GM12864 (cell line): ENCODE results near the gene CDH4.

ENCODE experiments used
- DNase-seq: peaks from one replicate; pipeline ENCODE4 v3.0.0-alpha.2; 2011; ENCODE audit warnings: low read depth
- H3K4me3 ChIP-seq: 2 replicates; pipeline ENCODE4 v1.5.1; 2011; ENCODE audit warnings: mild to moderate bottlenecking, low read depth, low read length, control low read depth
- TF ChIP-seq, protein P1 (sequence below): IDR thresholded peaks from 2 replicates; pipeline ENCODE4 v1.5.1; 2011; ENCODE audit warnings: low read depth, mild to moderate bottlenecking, moderate library complexity, low read length, control low read depth, inconsistent platforms; ENCODE audit errors: missing control alignments

The CDH4 gene

DNA sequence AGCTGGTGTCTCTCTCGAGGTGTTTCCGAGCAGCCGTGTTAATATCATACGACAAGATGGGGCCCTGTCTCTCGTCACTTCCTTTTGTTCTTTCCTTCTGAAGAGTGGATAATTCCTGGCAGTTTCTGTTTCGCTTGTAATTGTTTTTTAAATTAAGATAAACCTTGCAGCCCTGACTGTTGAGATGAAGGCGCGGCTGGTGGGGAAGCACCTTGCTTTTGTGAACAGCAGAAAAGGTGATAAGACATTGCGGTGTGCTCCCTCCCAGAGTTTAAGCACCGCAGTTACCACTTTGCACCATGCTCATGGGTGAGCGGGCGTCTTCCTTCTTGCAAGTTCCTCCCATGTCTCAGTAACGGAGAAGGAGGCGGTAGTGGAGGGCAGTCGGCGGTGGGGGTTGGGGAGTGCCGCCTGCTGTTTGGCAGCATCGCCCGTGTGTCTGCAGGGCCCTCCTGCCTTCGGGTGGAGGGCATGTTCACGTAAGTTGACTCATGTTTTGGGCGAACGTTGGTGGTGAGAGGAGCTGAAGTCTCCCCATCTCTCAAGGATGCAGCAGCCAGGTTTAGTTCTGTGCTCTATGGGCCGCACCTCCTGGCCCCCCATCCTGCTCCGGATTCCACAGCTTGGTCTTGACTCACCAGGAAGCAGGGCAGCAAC lies 467.8 kb downstream of the CDH4 start:
- TF ChIP-seq, protein P1, sequence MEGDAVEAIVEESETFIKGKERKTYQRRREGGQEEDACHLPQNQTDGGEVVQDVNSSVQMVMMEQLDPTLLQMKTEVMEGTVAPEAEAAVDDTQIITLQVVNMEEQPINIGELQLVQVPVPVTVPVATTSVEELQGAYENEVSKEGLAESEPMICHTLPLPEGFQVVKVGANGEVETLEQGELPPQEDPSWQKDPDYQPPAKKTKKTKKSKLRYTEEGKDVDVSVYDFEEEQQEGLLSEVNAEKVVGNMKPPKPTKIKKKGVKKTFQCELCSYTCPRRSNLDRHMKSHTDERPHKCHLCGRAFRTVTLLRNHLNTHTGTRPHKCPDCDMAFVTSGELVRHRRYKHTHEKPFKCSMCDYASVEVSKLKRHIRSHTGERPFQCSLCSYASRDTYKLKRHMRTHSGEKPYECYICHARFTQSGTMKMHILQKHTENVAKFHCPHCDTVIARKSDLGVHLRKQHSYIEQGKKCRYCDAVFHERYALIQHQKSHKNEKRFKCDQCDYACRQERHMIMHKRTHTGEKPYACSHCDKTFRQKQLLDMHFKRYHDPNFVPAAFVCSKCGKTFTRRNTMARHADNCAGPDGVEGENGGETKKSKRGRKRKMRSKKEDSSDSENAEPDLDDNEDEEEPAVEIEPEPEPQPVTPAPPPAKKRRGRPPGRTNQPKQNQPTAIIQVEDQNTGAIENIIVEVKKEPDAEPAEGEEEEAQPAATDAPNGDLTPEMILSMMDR = no peak
- H3K4me3 ChIP-seq = no peak overlapping the region
- no peak for DNase-seq

DNA sequence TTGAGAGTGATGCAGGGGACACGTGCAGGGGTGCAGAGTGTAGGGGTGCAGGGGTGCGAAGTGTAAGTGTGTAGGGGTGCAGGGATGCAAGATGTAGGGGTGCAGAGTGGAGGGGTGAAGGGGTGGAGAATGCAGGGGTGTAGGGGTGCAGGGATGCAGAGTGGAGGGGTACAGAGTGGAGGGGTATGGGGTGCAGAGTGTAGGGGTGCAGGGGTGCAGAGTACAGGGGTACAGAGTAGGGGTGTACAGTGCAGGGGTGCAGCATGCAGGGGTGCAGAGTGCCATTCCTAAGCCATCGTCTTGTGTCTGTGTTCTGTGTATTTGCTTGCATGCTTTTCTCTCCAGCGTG lies 468.3 kb downstream of the CDH4 start:
- no peak for DNase-seq
- no peak overlapping the region for H3K4me3 ChIP-seq
- TF ChIP-seq, protein P1 = no peak

DNA sequence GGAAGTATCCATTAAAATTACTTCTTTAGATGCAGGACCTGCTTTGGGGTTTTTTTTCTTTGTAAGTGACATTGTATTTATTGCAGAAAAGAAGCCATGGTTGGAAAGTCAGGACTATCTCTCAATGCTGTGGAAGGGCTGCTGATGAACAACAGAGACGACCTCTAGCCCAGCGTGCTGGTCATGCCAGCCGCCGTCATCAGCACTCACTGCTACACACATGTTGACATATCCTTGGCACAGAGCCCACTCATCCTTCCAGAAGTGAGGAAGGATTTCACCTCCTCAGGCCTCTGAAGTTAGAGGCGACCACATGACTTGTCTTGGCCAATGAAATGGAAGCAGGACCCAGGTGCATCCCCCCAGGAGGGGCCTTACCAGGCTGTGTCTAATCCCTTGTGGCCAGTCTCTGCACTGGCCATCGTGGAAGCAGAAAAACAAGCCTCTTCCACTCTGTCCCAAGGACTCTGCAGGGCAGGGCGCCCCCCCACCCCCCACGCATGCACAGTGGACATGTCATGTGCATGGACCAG lies 470.2 kb downstream of the CDH4 start:
- DNase-seq = no peak
- TF ChIP-seq, protein P1 = no peak
- H3K4me3 ChIP-seq = no peak overlapping the region

DNA sequence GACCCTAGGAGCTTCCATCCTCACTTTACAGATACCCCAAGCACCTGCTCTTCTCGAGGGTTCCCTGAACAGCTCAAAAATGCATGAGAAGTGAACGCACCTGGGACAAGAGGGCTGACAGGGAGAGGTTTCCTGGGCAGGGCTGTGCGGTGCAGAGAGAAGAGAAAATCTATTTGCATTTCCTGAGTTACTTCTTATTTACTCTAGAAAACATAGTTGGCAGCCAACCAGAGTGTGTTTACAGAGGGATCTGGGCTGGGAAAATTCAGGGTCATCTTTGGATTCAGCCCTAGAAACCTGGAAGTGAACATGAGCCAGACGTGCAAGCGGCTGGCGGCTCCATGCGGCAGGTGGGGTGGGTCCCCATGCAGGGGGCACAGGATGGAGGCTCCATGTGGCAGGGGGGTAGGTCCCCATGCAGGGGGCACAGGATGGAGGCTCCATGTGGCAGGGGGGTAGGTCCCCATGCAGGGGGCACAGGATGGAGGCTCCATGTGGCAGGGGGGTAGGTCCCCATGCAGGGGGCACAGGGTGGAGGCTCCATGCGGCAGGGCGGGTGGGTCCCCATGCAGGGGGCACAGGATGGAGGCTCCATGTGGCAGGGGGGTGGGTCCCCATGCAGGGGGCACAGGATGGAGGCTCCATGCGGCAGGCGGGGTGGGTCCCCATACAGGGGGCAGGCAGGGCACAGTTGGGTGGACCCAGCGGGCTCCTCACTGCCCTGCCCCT lies 471.6 kb downstream of the CDH4 start:
- TF ChIP-seq, protein P1 = no peak
- H3K4me3 ChIP-seq = no peak overlapping the region
- DNase-seq = no peak

DNA sequence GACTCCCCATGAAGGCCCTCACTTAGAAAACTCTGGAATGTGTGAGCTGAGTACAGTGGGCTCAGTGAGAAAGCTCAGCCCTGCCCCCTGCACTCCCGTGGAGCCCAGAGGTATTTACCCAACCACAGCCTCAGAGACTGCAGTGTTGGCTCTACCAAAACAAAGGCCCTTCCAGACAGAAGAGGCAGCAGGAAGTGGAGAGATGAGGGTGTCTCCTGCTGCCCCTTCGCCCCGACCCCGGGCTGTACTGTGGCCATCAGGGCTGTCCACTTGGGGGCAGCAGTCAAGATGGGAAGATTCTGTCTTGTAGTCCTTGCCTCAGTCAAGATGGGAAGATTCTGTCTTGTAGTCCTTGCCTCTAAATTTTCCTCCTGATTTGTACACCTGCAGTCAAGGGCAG lies 472.3 kb downstream of the CDH4 start:
- TF ChIP-seq, protein P1 = no peak
- H3K4me3 ChIP-seq = no peak overlapping the region
- no peak for DNase-seq

DNA sequence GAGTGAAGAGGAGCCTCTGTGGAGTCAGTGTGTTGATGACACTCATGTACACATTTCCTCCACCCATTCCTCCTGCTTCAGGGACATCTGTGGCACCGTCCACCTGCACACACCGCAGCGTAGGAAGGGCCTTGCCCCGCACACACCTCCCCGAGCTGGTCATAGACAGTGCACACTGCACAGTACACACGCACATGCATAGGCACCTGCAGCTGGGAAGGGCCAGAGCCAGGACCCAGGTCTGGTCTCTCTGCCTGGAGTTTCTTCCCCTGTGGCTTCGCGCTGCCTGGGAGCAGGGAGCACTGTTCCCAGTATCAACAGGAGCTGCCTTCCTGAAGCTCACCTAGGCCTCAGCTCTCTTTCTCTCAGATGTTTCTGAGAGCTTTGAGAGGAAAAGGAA lies 473.1 kb downstream of the CDH4 start:
- no peak for DNase-seq
- no peak overlapping the region for H3K4me3 ChIP-seq
- TF ChIP-seq, protein P1 = no peak

DNA sequence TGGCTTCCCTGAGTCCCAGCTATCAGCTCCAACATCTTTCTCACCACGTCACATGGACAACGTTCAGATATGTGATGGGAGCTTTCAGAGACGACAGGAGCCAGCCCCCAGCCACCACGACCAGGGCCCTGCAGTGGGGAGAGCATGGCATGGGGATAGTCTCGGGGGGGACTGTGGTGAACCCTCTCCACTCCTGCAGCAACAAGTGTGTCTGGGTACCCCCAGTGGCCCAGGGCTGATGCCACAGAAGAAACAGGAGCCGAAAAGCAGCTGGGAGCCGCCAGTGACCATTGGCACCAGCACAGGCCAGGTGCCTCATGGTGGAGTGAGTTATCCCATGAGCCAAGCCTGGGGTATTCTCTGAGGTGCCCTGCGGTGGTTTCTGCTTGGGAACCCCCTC lies 473.9 kb downstream of the CDH4 start:
- no peak for DNase-seq
- no peak overlapping the region for H3K4me3 ChIP-seq
- TF ChIP-seq, protein P1 = no peak
